C4-2B (cell line): ENCODE results near the gene PFKFB4.

Experiments
- ZFX ChIP-seq: fragments of 450-650 bp; IDR thresholded peaks from 2 replicates; pipeline ENCODE4 v1.6.1; 2017
- TF ChIP-seq, protein P1 (sequence below): fragments of 450-650 bp; conservative IDR thresholded peaks from 2 replicates; pipeline ENCODE4 v1.5.1; 2017; ENCODE audit warnings: mild to moderate bottlenecking

DNA sequence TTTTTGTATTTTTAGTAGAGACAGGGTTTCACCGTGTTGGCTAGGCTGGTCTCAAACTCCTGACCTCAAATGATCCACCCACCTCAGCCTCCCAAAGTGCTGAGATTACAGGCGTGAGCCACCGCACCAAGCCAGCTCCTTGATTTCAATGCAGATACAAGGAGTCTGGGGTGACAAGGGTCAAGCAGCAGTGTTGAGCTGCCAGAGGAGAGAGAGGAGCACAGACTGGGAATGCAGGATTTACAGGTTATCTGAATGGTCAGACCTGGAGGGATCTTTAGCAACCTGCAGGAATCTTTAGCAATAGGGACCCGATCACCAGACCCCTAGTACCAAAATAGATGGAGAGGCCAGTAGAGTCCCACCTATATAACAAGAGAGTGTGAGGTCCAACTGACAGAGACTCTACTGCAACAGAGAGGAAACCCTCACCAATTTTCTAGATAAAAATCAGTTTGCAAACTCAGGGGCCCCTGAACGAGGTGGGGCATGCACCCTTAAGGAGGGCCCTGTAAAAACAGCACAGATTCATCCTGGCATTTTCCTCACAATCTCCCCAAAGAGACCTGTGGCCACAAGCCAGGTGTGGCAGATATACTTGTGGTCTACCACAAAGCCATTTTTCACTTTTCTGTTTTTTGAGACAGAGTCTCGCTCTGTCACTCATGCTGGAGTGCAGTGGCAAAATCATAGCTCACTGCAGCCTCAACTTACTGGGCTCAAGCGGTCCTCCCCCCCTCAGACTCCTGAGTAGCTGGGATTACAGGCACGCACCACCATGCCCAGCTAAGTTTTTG is 42.0 kb downstream of the PFKFB4 start:
- TF ChIP-seq, protein P1, sequence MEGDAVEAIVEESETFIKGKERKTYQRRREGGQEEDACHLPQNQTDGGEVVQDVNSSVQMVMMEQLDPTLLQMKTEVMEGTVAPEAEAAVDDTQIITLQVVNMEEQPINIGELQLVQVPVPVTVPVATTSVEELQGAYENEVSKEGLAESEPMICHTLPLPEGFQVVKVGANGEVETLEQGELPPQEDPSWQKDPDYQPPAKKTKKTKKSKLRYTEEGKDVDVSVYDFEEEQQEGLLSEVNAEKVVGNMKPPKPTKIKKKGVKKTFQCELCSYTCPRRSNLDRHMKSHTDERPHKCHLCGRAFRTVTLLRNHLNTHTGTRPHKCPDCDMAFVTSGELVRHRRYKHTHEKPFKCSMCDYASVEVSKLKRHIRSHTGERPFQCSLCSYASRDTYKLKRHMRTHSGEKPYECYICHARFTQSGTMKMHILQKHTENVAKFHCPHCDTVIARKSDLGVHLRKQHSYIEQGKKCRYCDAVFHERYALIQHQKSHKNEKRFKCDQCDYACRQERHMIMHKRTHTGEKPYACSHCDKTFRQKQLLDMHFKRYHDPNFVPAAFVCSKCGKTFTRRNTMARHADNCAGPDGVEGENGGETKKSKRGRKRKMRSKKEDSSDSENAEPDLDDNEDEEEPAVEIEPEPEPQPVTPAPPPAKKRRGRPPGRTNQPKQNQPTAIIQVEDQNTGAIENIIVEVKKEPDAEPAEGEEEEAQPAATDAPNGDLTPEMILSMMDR: no peak
- TF ChIP-seq ZFX: no peak
